CD4-positive, alpha-beta T cell (primary cell): ENCODE data around the gene DDX17. TPM values are rescaled to one million over a fixed set of nuclear protein-coding genes. Genes with fewer than 3 reads are reported as not detected.
A peak's percentile ranks its signal among the peaks of the same experiment; 100 is the strongest.

Experiments used
- ATAC-seq: fragments of 200-7000 bp; cut with Tn5 transposase; one replicate; pipeline ENCODE4 v1.10.0; 2022; ENCODE audit warnings: mild to moderate bottlenecking; ENCODE audit not compliant: poor library complexity
- CTCF ChIA-PET: fragments of 350-600 bp; sonication (Branson Sonifier 250); formaldehyde crosslinking; loops from one replicate; lab custom pipeline; 2021; ENCODE audit warnings: antibody characterized with exemption, inconsistent platforms; lab: Charles Lee
- POLR2A ChIA-PET: fragments of 350-600 bp; sonication (Branson Sonifier 250); formaldehyde crosslinking; loops from one replicate; lab custom pipeline; 2021; ENCODE audit warnings: antibody characterized with exemption, inconsistent platforms; lab: Charles Lee
- DNase-seq, 14 experiments: peaks; one replicate each; pipeline ENCODE4 v3.0.0-alpha.2; 2013 to 2020; ENCODE audit warnings: mixed read lengths in 2 of 14
- H3K27ac ChIP-seq, 2 donors: one replicate each; pipeline versions ENCODE4 v1.5.1 to v1.7.0; 2013; ENCODE audit warnings: low read length in 2 of 2, low read depth in 1 of 2, mild to moderate bottlenecking in 1 of 2
- H3K27me3 ChIP-seq, 2 experiments: 1 replicate in 1 of 2; 2 replicates in 1 of 2; pipeline versions ENCODE4 v1.6.1 to v1.7.0; 2013; ENCODE audit warnings: low read length in 2 of 2, control low read depth in 1 of 2, mild to moderate bottlenecking in 1 of 2, moderate library complexity in 1 of 2; ENCODE audit not compliant: insufficient read depth in 2 of 2, control insufficient read depth in 1 of 2
- H3K36me3 ChIP-seq: one replicate; pipeline ENCODE4 v1.6.1; 2013; ENCODE audit warnings: low read length, control low read depth; ENCODE audit not compliant: insufficient read depth
- H3K4me1 ChIP-seq: one replicate; pipeline ENCODE4 v1.6.1; 2013; ENCODE audit warnings: low read length, control low read depth; ENCODE audit not compliant: insufficient read depth
- H3K4me3 ChIP-seq: one replicate; pipeline ENCODE4 v1.5.1; 2013; ENCODE audit warnings: mild to moderate bottlenecking, low read length, moderate library complexity
- H3K9me3 ChIP-seq, 2 experiments: 1 replicate in 1 of 2; 2 replicates in 1 of 2; pipeline versions ENCODE4 v1.6.1 to v1.7.0; 2013; ENCODE audit warnings: low read length in 2 of 2, mild to moderate bottlenecking in 2 of 2, control low read depth in 1 of 2, moderate library complexity in 1 of 2; ENCODE audit not compliant: control insufficient read depth in 1 of 2, insufficient read depth in 1 of 2
- H3K27ac Mint-ChIP-seq: one replicate; pipeline ENCODE4 v1.8.0; 2020; ENCODE audit warnings: mixed read lengths
- H3K27me3 Mint-ChIP-seq: one replicate; pipeline ENCODE4 v1.8.0; 2021; ENCODE audit warnings: mixed read lengths
- H3K36me3 Mint-ChIP-seq: one replicate; pipeline ENCODE4 v1.8.0; 2021; ENCODE audit warnings: low read depth, mixed read lengths
- H3K4me1 Mint-ChIP-seq: one replicate; pipeline ENCODE4 v1.8.0; 2021; ENCODE audit warnings: low read depth, mixed read lengths
- H3K4me3 Mint-ChIP-seq: one replicate; pipeline ENCODE4 v1.8.0; 2020; ENCODE audit warnings: mild to moderate bottlenecking, mixed read lengths
- H3K9me3 Mint-ChIP-seq: one replicate; pipeline ENCODE4 v1.8.0; 2020; ENCODE audit warnings: mixed read lengths
- intact Hi-C, 2 experiments: fragments of 100-400 bp; cut with DNase I in 1 of 2; cut with micrococcal nuclease in 1 of 2; formaldehyde crosslinking; loops; one replicate each; pipeline versions ENCODE4 v1.15.1 to v1.9.0; 2023 to 2025; cut with DNase I, micrococcal nuclease
- total RNA-seq, 174 experiments: library from RNA in 2 of 174; stranded (reverse) in 2 of 174; gene quantifications; one replicate each; pipeline ENCODE4 v1.2.3 and lab custom pipeline; 2021 to 2026
- TF ChIP-seq, protein P1 (sequence below): fragments of 200-600 bp; IDR thresholded peaks from one replicate; pipeline ENCODE4 v1.8.0; 2022; ENCODE audit warnings: antibody characterized with exemption, mild to moderate bottlenecking

Gene DDX17
- total RNA-seq, 2 experiments from 2014 or later: 454 to 462 TPM

DNA sequence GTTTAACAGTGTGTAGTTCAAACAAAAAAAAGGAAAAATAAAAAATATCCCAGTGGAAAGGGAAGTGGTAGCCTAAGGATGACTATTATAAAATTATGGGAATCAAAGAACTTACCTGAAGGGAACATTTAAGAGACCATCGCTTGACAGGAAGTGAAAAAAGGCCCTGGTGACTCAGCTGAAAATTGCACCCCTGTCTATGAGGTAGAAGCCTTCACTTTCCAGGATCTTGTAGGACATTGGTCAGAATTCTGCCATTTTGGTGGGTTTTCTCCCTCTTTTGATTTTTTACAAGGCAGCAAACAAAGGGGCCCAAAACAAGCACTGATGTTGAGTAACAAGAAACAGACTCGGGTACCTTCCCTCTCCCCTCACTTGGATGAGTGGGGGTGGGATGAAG, 15.6 kb downstream of the DDX17 start:
- peaks cover 22% of the 10 kb centered on the region for H3K4me1 ChIP-seq
- DNase-seq: no peak
- Mint-ChIP-seq H3K4me3 (no peak overlapping the region), H3K4me1 (peaks cover 62% of the 10 kb centered on the region), H3K9me3 (no peaks in the 10 kb centered on the region), H3K27ac (peak overlapping the region; percentile 63), H3K27me3 (no peaks in the 10 kb centered on the region), H3K36me3 (peaks cover 97% of the 10 kb centered on the region)
- H3K27me3 ChIP-seq: no peaks in the 10 kb centered on the region
- TF ChIP-seq, protein P1, sequence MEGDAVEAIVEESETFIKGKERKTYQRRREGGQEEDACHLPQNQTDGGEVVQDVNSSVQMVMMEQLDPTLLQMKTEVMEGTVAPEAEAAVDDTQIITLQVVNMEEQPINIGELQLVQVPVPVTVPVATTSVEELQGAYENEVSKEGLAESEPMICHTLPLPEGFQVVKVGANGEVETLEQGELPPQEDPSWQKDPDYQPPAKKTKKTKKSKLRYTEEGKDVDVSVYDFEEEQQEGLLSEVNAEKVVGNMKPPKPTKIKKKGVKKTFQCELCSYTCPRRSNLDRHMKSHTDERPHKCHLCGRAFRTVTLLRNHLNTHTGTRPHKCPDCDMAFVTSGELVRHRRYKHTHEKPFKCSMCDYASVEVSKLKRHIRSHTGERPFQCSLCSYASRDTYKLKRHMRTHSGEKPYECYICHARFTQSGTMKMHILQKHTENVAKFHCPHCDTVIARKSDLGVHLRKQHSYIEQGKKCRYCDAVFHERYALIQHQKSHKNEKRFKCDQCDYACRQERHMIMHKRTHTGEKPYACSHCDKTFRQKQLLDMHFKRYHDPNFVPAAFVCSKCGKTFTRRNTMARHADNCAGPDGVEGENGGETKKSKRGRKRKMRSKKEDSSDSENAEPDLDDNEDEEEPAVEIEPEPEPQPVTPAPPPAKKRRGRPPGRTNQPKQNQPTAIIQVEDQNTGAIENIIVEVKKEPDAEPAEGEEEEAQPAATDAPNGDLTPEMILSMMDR: no peak
- ChIA-PET POLR2A (interaction anchor here (0.9 to 2.9 kb wide), 5 partner anchors 9 to 15 kb away, joined by 4 to 15 read pairs (median 6); no protein-coding TSS in a partner anchor), CTCF (interaction anchor here (1.7 kb wide), 1 partner anchor 9 kb away, joined by 5 read pairs; no protein-coding TSS in a partner anchor)
- intact Hi-C loops: loop anchor here in 1 of 2 experiments (2.0 kb wide), 1 partner anchor 16 kb away; the partner anchor contains the start of gene DDX17
- peaks cover 97% of the 10 kb centered on the region for H3K36me3 ChIP-seq
- H3K27ac ChIP-seq: no peak overlapping the region
- peak; percentile 38 for ATAC-seq
- H3K9me3 ChIP-seq: no peaks in the 10 kb centered on the region
- H3K4me3 ChIP-seq: no peak overlapping the region

DNA sequence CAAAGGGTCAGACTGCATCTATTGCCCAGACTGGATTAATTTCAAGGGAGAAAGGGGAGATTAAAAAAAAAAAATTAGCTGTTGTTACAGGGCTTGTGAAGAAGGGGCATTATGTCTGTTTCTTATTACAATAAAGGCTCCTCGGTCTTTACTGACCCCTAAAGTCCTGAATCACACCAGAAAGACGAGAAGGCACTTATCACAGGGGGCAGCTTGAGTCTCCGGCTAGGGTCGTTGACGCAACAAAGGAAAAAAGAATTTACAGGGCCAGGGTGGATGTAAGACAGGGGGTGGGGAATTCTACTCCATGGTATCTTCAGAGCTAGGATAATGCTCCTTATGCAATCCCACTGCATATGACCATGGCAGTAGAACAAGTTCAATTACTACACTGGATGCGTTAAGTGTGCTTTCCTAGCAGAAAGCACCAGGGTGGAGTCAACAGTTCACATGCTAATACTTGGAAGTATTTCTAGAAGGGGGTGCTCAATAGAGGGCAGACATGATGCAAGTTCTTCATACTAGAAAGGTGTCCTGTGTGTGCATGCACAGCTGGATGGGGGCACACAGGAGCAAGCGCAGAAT, 16.5 kb downstream of the DDX17 start:
- H3K4me1 Mint-ChIP-seq: peaks cover 64% of the 10 kb centered on the region
- intact Hi-C loops: loop anchor here in 1 of 2 experiments (2.0 kb wide), 1 partner anchor 17 kb away; the partner anchor contains the start of gene DDX17
- Histone ChIP-seq H3K27me3 (no peaks in the 10 kb centered on the region), H3K4me1 (peaks cover 14% of the 10 kb centered on the region), H3K36me3 (peaks cover 98% of the 10 kb centered on the region), H3K27ac (no peak overlapping the region), H3K4me3 (no peak overlapping the region), H3K9me3 (no peaks in the 10 kb centered on the region)
- H3K27me3 Mint-ChIP-seq: no peaks in the 10 kb centered on the region
- no peaks in the 10 kb centered on the region for H3K9me3 Mint-ChIP-seq
- H3K36me3 Mint-ChIP-seq: peaks cover 97% of the 10 kb centered on the region
- peak overlapping the region; percentile 6 for H3K4me3 Mint-ChIP-seq
- ChIA-PET CTCF (interaction anchor here (1.2 to 1.7 kb wide), 2 partner anchors 9 to 12 kb away, joined by 3 to 5 read pairs; no protein-coding TSS in a partner anchor), POLR2A (interaction anchor here (0.9 to 2.9 kb wide), 5 partner anchors 8 to 81 kb away, joined by 3 to 15 read pairs (median 6); partner anchors contain the start of gene DMC1)
- DNase-seq (no peak), ATAC-seq (no peak)
- TF ChIP-seq, protein P1: no peak
- peak overlapping the region; percentile 63 for H3K27ac Mint-ChIP-seq

DNA sequence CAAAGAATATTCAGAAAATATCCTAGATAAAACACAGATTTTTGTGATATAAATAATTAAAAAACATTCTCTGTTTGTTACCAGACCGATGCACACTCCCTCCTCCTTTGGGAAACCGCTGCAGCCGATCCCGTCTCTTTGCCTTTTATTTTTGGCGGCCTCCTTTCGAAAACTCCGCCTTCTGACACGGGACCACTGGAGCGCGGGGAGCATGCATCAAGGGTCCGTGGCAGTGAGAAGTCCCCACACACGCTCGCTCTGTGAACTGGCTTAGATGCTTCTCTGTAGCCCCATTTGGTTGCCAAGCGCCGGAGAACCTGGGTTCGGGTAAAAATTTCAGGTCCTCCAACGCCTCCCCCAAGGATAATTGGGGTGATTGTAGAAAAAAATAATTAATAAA, 17.0 kb downstream of the DDX17 start:
- DNase-seq (no peak), ATAC-seq (no peak)
- ChIA-PET CTCF (interaction anchor here (1.2 kb wide), 1 partner anchor 12 kb away, joined by 3 read pairs; no protein-coding TSS in a partner anchor), POLR2A (interaction anchor here (1.2 to 2.9 kb wide), 2 partner anchors 8 to 81 kb away, joined by 3 to 13 read pairs; partner anchors contain the start of gene DMC1)
- Mint-ChIP-seq H3K9me3 (no peaks in the 10 kb centered on the region), H3K4me3 (no peak overlapping the region), H3K27me3 (no peaks in the 10 kb centered on the region), H3K36me3 (peaks cover 97% of the 10 kb centered on the region), H3K27ac (peak overlapping the region; percentile 63), H3K4me1 (peaks cover 63% of the 10 kb centered on the region)
- H3K27me3 ChIP-seq: no peaks in the 10 kb centered on the region
- intact Hi-C loops: no loop called here
- peaks cover 13% of the 10 kb centered on the region for H3K4me1 ChIP-seq
- no peak overlapping the region for H3K4me3 ChIP-seq
- no peak overlapping the region for H3K27ac ChIP-seq
- no peaks in the 10 kb centered on the region for H3K9me3 ChIP-seq
- peaks cover 98% of the 10 kb centered on the region for H3K36me3 ChIP-seq
- TF ChIP-seq, protein P1: no peak
